ENCODE data around the gene AGGF1. TPM values are rescaled to one million over a fixed set of nuclear protein-coding genes. Genes with fewer than 3 reads are reported as not detected.

AGGF1 gene
- total RNA-seq, 2 donors from 2014 or later = 18.3 to 20.1 TPM

- ATAC-seq = no peak
- no peak for DNase-seq
- intact Hi-C loops (cut with DNase I, micrococcal nuclease) = no loop called here
Measured at GRCh38 chr5:77016962-77017361, 13.2 kb upstream of the AGGF1 start.

GRCh38 chr5:77017668-77018067, 12.5 kb upstream of the AGGF1 start:
- ATAC-seq (no peak), DNase-seq (no peak)
- intact Hi-C loops (cut with DNase I, micrococcal nuclease) = no loop called here

GRCh38 chr5:77022511-77023417, 7.4 kb upstream of the AGGF1 start:
- intact Hi-C loops (cut with DNase I, micrococcal nuclease) = no loop called here
- ATAC-seq (peak; percentile 77), DNase-seq (no peak)

GRCh38 chr5:77024490-77024889, 5.7 kb upstream of the AGGF1 start:
- DNase-seq = no peak
- intact Hi-C loops (cut with DNase I, micrococcal nuclease) = no loop called here
- no peak for ATAC-seq

GRCh38 chr5:77028631-77029375, 1.4 kb upstream of the AGGF1 start:
- intact Hi-C loops (cut with DNase I, micrococcal nuclease) = no loop called here
- no peak for DNase-seq
- ATAC-seq = no peak

- ATAC-seq (no peak), DNase-seq (no peak)
- intact Hi-C loops (cut with DNase I, micrococcal nuclease) = no loop called here
Measured at GRCh38 chr5:77029376-77029885, 773 bp upstream of the AGGF1 start.

- intact Hi-C loops (cut with DNase I, micrococcal nuclease) = no loop called here
- no peak for ATAC-seq
- DNase-seq = no peak
Measured at GRCh38 chr5:77031891-77032290, 1.7 kb downstream of the AGGF1 start.

GRCh38 chr5:77032635-77033034, 2.4 kb downstream of the AGGF1 start:
- intact Hi-C loops (cut with DNase I, micrococcal nuclease) = no loop called here
- DNase-seq (no peak), ATAC-seq (no peak)

- intact Hi-C loops (cut with DNase I, micrococcal nuclease) = no loop called here
- DNase-seq (no peak), ATAC-seq (no peak)
Measured at GRCh38 chr5:77033338-77033737, 3.1 kb downstream of the AGGF1 start.

- intact Hi-C loops (cut with DNase I, micrococcal nuclease) = no loop called here
- DNase-seq = no peak
- no peak for ATAC-seq
Measured at GRCh38 chr5:77035950-77036349, 5.7 kb downstream of the AGGF1 start.

GRCh38 chr5:77046416-77047073, 16.3 kb downstream of the AGGF1 start:
- DNase-seq = no peak
- intact Hi-C loops (cut with DNase I, micrococcal nuclease) = no loop called here
- no peak for ATAC-seq

- intact Hi-C loops (cut with DNase I, micrococcal nuclease) = no loop called here
- DNase-seq (no peak), ATAC-seq (no peak)
Measured at GRCh38 chr5:77064040-77064439, 33.8 kb downstream of the AGGF1 start.

GRCh38 chr5:77065256-77065655, 35.1 kb downstream of the AGGF1 start:
- intact Hi-C loops (cut with DNase I, micrococcal nuclease) = no loop called here
- ATAC-seq (no peak), DNase-seq (no peak)

GRCh38 chr5:77066184-77066583, 36.0 kb downstream of the AGGF1 start:
- no peak for ATAC-seq
- no peak for DNase-seq
- intact Hi-C loops (cut with DNase I, micrococcal nuclease) = no loop called here

- intact Hi-C loops (cut with DNase I, micrococcal nuclease) = no loop called here
- DNase-seq = no peak
- no peak for ATAC-seq
Measured at GRCh38 chr5:77066823-77067442, 36.7 kb downstream of the AGGF1 start.

GRCh38 chr5:77073667-77074066, 43.5 kb downstream of the AGGF1 start:
- DNase-seq = no peak
- no peak for ATAC-seq
- intact Hi-C loops (cut with DNase I, micrococcal nuclease) = no loop called here

GRCh38 chr5:77074745-77075144, 44.5 kb downstream of the AGGF1 start:
- intact Hi-C loops (cut with DNase I, micrococcal nuclease) = no loop called here
- ATAC-seq = no peak

GRCh38 chr5:77076961-77077828, 47.0 kb downstream of the AGGF1 start:
- intact Hi-C loops (cut with DNase I, micrococcal nuclease) = no loop called here

More at GRCh38 chr5:77074745-77075144, 44.5 kb downstream of the AGGF1 start:
- DNase-seq = no peak

More at GRCh38 chr5:77076961-77077828, 47.0 kb downstream of the AGGF1 start:
- peak; percentile 79 for ATAC-seq
- DNase-seq = peak; percentile 42 to 56

All from left colon (tissue), 2 donors.